HuH-7 (cell line): ENCODE data around the gene GP2.

Experiments
- DNase-seq: peaks from one replicate; pipeline ENCODE4 v3.0.0; 2011; ENCODE audit warnings: low spot score

GP2 gene

DNA sequence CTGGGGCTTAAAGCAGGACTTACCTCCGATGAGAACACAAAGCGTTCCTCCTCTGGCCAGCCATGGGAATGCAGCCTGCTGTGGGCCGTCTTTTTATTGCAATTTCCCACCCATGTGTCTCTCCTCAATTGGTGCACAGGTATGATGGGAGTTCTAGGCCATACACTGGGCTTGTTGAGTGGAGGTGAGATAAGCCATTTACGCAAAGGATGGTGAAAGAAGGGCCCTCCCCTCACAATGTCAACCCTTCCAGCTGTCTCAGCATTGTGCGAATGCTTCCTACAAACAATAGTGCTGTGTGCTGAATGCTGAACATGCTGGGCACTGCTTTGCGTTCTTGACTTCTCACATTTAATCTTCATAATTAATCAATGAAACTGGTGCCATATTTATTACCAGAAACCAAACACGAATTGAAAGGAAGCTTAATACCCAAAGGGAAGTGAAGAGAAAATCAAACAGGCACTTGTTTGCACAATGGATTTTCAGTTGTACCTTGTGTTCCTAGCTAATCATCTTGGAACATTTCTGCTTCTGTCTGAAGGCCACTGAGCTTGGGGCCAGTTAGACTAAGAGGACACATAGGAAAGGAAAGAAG, at the start of gene GP2:
Gene GP2, minus strand, starts transcription at position 70 of the 598 bp plus-strand sequence. CDS start 1,082 bp downstream, outside the sequence.
- no peak for DNase-seq

DNA sequence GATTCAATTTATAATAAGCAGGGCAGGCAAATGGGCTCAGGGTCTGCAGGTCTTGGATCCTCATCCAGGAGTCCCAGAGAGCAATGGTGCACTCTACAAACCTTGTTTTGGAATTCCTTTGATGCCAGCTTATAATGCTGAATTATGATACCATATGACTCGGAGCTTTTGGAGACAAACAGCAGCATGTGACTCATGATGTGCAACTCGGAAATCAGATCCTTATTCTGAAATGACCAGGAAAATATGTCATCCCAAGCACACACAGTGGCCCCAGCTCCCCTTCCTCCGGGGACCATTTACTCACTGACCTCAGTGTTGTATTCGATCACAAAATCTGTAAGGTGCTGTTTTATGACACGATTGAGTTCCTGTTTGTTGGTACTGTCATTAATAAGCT, 45.4 kb upstream of the GP2 start:
- no peak for DNase-seq

DNA sequence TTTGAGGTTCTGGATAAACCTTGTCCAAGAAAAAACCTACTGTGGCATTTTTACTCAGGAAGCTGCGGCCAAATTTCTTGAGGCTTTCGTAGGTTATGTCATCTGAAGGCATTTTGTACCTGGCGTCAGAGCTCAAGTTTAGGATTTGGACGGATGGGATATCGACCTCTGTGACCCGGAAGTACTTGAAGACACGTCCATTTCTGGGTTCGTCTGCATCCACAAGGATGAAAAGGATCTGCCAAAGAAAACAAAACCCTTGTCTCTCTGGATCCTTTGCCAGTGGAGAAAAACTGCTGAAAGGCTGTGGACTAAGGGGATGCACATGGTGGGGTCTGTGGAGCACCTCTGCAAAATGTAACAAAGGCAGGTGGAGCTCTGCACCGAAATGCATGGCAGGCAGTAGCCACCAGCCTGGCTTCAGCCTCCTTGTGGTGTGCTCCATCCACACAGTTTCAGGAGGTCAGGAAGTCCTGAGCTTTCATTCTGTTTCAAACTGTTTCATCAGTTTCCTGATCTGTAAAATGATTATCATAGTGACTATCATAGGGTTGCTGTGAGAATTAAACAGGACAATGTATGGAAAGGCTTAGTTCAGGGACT, 42.2 kb upstream of the GP2 start:
- no peak for DNase-seq

DNA sequence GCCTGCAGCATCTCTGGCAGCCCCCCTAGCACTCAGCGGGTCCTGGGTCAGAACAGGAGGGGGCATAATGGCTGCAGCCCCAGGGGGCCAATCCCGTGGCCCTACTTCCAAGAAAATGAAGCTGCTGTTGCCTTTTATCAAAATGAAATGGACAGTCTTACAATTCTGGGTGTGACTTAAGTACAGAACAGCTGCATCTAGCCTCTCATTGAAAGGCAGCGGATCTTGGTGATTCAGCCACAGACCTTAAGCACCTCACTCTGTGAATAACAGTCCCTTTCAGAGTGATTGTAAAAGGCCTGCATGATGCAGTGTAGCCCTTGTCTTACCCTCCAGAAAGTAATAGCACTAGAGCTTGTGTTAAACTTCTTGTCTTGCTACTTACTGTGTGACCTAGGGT, 36.7 kb upstream of the GP2 start:
- DNase-seq = no peak

DNA sequence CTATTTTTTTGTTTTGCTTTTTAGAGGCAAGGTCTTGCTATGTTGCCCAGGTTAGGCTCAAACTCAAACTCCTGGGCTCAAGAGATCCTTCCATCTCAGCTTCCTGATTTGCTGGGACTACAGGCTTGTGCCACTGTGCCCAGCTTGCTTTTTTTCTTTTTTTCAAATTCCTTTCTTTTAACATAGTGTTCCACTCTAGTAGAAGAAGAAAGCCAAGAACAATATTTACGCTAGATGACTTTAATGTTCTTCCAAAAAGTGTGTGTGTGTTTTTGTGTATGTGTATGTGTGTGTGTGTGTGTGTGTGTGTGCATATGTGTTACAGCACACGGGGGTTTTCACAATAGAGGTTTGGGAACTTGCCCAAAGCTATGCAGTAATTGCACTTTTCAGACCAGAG, 35.9 kb upstream of the GP2 start:
- no peak for DNase-seq

DNA sequence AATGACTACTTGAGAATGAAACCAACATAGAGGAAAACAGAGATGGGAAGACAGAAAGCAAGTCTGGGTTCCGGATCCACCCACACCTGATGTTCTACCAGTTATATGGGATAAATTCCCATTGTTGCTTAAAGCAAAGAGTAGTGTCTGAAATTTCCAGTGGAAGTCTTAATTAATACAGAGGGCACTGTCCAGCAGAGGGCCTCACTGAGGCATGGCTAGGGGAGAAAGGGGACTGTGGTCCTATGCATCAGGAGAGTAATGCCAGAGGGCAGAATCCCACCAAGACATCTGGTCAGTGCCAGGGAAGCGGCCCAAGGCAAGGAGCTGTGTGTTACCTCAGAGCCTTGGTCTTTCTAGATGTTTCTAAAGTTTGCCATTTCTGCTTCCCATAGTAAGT, 32.7 kb upstream of the GP2 start:
- peak; percentile 64 for DNase-seq

DNA sequence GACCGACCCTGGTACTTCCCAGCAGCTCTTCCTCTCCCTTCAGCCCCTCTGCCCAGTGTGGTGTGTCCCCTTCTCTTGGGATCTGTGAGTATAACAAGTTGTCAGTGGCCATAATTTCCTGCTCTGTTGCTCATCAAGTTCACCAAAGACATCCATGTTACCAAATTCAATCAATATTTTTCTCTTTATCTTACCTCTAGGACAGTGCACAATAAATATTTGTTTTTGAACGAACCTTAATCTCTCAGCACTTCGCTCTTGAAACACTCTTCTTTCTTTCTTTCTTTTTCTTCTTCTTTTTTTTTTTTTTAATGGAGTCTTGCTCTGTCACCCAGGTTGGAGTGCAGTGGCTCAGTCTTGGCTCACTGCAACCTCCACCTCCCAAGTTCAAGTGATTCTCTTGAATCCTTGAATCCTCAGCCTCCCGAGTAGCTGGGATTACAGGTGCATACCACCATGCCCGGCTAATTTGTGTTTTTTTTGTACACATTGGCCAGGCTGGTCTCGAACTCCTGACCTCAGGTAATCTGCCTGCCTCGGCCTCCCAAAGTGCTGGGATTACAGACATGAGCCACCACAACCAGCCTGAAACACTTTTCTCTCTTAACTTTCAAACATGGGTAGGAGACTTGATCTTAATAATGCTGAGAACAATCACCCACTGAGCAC, 27.9 kb upstream of the GP2 start:
- DNase-seq = no peak

DNA sequence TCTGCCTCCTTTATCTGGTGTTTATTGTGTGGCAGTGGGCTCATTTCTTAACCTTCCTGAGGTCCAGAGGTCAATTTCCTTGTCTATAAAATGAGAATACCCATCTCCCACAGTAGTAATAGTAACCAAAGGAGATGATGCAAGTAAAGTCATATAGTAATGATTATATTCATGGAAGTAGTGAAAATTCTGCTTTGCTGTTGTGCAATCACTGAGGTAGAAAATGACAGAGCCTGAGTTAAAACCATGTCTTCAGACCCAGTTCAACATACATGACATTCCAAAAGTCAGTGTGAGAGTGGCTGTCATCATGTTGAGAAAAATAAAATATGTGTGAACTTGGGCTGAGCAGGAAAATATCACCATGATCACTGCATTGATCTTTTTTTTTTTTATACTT, 26.1 kb upstream of the GP2 start:
- DNase-seq = no peak

DNA sequence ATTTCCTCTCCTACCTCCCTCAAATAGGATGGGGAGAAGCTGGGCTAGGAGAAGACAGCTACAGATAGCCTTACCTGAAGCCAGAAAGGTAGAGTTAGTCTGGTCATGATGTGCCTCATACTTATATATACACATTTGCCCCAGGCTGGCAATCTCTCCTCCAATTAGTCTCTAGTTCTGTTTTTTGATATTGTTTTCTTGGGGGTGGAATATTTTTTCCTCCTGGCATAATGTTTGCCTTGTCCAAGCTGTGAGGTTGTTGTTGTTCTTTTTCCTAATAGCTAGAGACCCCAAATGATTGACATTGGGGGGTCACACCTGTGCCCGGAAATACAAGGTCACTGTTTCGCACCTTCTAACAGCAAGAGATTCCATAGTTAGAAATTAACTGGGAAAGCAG, 25.3 kb upstream of the GP2 start, which contains the start of gene UMOD:
Gene UMOD, minus strand, starts transcription at position 101 of the 400 bp plus-strand sequence. CDS start 1,978 bp downstream, outside the sequence.
- DNase-seq = no peak

DNA sequence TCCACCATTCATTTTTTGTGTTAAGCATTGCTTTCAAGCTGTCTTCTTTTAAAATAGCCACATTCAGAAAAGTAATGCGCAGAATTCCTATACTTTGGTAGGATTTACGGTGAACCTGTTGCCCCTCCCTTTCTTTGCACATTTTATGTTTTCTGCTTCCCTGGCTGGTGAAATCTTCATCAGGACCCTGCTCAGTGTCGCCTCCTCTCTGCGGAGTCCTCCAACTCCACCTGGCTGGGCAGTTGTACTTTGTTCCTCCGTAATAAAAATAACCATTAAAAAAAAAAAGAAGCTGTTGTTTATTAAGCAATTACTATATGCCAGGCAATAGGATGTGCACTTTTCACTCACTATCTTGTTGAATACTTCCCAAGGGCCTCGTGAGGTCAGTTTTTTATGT, 22.3 kb upstream of the GP2 start:
- no peak for DNase-seq

DNA sequence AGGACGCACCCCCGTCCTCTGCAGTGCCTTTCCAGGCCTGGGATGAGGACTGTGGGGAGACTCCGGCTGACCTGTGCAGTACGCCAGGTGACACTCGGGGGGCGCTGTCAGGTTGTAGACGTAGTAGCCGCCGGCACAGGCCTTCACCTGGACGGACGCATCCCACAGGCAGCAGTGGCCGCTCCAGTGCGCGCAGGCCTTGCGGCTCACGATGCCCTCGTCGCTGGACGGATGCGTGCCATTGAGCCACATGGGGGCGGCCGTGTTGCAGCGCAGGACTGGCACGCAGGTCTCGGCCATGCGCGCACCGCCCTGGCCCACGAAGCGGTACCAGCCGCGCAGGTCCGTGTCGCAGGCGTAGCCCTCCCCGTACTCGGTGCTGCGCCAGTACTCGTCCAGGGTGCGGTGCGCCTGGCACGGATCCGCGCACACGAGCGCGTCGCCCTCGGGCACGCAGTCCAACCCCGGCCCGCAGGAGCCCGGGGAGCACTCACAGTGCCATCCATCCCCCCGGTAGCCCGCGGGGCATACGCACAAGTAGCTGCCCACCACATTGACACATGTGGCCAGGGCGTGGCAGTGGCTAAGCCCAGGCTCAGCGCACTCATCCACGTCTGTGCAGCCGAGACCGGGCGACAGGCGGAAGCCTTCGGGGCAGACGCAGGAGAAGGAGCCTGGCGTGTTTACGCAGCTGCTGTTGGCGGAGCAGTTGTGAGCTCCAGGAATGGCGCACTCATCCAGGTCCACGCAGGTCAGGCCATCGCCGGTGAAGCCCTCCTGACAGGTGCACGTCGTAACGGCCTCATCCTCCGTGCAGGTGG, 21.3 kb upstream of the GP2 start:
- DNase-seq = no peak

DNA sequence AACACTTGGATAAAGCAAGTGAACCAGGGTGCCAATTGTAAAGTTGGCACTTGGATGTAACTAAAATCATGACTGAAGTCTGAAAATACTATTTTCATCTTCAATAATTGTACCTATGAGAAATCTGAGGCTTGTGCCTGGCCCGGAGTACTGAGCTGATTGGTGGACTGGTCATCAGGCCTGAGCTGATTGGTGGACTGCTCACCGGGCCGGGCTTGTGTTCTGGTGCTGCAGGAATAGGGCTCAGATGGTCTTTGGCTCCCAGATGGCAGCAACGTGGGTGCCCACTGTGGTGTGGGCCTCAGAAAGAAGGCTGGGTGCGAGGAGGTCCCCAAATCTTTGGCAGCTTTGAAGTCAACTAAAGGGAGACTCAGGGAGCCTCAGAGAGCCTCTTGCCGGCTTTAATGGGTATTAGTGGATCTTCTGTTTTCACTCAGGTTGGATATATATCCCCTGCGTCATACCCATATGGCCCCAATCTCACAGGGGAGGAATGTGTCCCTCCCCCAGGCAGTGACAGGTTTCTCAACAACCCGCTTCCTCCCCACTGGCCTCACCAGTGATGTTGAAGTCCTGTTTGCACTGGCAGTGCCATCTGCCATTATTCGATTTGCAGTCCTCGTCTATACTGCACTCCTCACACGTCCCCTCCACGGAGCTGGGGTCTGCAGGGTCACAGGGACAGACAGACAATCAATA, 20.5 kb upstream of the GP2 start:
- no peak for DNase-seq

DNA sequence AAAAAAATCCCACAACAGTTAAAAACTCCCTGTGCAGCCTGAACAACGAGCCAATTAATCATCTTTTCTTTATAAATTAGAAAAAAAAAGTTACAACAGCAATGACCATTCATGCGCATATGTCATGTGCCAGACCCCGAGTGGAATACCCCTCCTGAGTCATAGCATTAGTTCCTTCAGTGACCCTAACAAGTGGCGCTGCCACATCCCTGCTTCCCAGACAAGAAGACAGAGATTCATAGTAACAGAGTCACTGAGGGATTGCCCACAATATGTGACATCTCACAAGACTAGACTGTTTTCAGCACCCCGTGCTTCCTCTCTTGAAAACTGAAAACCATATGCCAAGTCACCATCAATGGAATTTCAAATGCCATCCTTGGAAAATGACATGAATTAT, 17.3 kb upstream of the GP2 start:
- no peak for DNase-seq

DNA sequence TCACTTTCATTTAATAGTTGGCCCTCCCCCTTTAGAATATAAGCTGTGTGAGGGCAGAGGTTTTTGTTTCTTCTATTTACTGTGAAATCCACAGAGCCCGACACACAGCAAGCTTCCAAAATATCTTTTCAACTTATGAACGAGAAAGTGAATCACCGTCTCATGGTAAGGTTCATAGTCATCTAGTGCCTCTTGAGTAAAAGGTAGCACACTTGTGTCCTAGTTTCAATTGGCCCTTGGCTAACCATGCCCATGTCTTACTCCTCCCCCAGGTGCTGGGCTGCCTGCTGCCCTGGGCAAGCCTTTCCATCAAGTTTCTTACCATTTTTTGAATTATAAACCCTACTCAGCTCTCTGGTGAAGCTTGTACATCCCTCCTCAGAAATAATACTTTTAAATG, 12.4 kb upstream of the GP2 start:
- DNase-seq = no peak

DNA sequence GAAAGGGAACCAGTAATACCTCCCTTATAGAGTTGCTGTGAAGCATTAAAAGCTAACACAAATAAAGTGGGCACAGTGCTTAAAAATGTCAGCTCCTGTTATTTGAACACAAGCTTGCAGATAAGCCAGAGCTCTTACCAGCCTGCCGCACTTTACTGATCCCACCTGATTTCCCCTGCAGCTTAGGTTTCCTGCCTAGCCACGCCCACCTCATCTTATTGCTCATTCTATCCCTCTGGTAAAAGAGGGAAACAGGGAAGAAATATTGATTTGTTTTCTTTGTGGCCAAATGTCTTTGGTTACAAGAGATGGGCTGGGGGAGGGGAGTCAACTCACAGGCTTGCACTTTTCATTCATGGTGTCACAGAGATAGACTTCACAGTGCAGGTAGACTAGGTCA, 9.6 kb upstream of the GP2 start:
- no peak for DNase-seq

DNA sequence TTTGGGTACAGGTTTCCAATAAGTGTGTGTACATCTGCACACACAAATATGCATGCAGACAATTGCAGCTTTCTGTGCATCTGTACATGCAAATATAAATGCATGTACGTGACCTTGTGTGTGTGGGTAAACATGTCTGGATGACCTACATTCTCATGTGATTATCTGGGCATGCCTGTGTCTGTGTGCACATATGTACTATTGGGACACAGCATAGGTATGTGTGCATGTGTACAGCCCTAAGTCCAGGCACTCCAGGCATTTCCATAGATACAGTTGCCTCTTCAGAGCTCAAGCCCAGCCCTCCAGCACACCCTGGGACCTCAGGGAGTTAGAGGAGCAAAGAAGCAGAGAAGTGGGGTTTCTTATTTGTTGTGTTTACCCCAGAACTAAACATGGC, 7.1 kb upstream of the GP2 start:
- DNase-seq = no peak

DNA sequence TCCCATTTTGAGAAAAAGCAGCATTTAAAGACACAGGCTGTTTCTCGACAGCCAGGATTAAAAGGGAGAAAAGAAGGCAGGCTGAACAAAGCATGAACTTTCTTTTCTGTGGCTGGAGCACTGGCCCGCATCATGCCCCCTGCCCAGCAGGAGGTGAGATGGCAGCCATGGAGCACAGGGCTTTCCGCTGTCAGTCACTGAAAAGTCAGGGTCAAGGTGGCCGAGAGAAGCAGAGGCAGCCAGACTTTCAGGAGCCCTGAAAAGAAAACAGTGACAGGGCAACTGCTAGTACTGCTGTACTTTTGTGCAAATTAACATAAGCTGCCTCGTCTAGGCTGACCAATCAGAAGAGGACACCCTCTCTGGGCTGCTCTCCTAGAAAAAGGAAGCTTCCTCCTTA, 5.8 kb upstream of the GP2 start:
- no peak for DNase-seq

DNA sequence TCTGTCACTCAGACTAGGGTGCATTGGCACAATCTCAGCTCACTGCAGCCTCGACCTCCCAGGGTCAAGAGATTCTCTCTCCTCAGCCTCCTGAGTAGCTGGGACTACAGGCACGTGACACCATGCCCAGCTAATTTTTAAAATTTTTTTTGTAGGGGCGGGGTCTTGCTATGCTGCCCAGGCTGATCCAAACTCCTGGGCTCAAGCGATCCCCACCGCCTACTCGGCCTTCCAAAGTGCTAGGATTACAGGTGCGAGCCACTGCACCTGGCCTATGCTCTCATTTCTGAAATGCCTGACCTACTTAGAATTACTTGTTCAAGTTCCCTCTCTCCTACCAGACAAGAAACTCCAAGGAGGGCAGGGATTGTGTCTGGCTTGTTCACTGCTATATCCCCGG, 5.1 kb upstream of the GP2 start:
- no peak for DNase-seq

DNA sequence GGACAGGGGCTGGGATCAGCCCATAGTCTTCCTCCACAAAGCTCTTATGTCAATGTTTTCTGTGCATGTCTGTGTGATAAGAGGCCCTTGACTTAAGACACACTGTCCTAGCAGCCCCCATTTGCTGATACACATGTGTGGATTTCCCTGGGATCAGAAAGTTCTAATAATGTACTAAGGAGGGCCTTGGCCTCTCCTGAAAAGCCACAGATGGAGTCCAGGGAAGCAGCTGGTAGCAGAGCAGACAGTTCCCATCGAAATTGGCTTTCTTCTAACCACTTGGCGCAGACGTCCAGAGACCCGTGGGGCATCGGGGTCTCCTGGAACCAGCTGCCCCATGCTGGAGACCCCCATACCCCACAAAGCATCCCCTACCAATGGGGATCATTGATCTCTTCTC, 4.3 kb upstream of the GP2 start:
- no peak for DNase-seq

DNA sequence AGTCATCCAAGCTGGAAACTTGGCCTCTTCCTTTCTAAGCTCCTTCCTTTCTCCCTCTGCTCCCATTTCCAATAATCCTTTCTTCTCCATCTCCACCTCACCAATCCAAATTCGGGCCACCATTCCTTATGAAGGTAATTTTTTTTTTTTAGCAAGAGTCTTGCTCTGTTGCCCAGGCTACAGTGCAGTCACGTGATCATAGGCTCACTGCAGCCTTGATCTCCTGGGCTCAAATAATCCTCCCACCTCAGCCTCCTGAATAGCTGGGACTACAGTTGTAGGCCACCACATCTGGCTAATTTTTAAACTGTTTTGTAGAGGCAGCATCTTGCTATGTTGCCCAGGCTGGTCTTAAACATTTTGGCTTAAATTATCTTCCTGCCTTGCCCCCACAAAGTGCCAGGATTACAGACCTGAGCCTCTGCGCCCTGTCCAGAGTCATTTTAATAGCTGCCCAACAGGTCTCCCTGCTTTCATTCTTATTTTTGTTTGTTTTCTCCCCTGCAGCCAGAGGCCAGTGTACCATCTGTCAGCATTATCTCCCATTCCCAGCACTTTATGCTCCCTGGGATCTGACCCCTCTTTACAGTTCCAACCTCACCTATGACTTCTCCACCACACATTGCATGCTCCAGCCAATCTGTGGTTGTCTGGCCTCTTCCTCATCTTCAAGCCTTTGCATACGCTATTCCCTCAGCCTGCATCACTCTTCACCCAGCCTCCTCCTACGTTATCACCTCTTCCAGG, 2.3 kb upstream of the GP2 start:
- no peak for DNase-seq

DNA sequence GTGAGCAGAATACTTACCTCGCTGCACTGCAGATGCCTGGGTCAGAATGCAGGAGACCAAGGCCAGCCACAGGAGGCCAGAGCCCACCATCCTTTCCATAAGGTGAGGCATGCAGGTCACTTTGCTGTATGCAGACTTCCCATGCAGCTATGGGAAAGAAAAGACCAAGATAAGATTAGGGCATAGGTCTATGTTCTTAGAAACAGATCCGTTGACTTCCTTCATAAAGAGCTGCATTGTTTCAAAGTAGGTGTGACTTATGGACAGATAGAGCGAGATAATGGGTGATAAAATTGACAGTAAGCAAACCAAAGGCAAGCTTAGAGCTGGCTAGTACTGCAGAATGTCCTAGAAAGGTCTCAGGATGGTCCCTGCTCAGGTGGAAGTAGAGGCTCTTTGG, 992 bp downstream of the GP2 start:
- no peak for DNase-seq

DNA sequence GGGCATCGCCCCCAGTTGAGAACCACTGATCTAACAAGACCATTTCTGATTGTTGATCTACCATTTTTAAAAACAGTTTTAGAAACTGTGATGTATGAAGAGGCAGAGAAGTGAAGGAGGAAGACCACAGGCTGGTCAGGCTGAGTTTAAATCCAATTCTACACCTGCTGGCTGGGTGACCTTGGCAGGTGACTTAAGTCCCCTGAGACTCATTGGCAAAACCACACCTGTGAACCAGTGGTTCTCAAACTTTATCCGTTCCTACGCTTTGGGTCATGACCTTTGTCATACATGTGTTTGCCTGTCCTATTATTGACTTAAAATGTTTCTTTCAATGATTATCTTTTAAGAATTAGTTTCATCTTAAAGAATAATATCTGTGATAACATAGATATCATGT, 2.3 kb downstream of the GP2 start:
- no peak for DNase-seq
